Thyroid gland (tissue), 4 donors: ENCODE measurements around the gene SCG3.

Experiments used
- CTCF ChIP-seq, 6 experiments: fragments of 200-600 bp in 3 of 6; fragments of 450-650 bp in 3 of 6; sonication (generic) in 3 of 6; IDR thresholded peaks; one replicate each; pipeline ENCODE4 v1.5.1; 2016 to 2019; ENCODE audit warnings: antibody characterized with exemption in 6 of 6, mild to moderate bottlenecking in 2 of 6, inconsistent platforms in 1 of 6, moderate library complexity in 1 of 6
- POLR2A ChIP-seq, 2 donors: fragments of 450-650 bp; IDR thresholded peaks; one replicate each; pipeline ENCODE4 v1.6.1; 2017; ENCODE audit warnings: antibody characterized with exemption in 2 of 2, mild to moderate bottlenecking in 2 of 2, moderate library complexity in 1 of 2

GRCh38 chr15:51634591-51635198 lies 46.6 kb upstream of the SCG3 start:
- TF ChIP-seq CTCF (IDR thresholded peaks at IDR 0.05), result no peak
- no peak for TF ChIP-seq POLR2A (IDR thresholded peaks at IDR 0.05)
